GM19099 (cell line): ENCODE data around the gene PMEPA1.

ENCODE experiments used
- POLR2A ChIP-seq: IDR thresholded peaks from 3 replicates; pipeline ENCODE4 v1.6.1; 2011; ENCODE audit warnings: low read depth; ENCODE audit not compliant: insufficient read length; ENCODE audit errors: extremely low read depth

Gene PMEPA1

GRCh38 chr20:57718490-57719009 lies 8.7 kb upstream of the PMEPA1 start:
- TF ChIP-seq POLR2A, result no peak

GRCh38 chr20:57717797-57718196 lies 8.0 kb upstream of the PMEPA1 start:
- no peak for TF ChIP-seq POLR2A

DNA sequence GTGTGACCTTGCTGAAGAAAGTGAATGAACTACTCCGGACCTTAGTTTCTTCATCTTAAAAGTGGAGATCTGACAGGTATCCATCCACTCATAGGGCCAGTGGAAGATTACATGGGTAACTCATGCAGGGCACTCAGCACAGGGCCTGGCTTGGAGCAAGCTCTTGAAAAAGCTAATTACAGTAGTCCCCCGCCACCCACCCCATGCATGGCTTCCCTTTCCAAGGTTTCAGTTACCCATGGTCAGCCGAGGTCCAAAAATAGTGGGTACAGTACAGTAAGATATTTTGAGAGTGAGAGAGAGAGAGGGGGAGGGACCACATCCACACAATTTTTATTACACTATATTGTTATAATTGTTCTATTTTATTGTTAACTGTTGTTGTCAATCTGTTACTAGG lies 7.1 kb upstream of the PMEPA1 start:
- no peak for TF ChIP-seq POLR2A

GRCh38 chr20:57716202-57716601 lies 6.4 kb upstream of the PMEPA1 start:
- no peak for TF ChIP-seq POLR2A

DNA sequence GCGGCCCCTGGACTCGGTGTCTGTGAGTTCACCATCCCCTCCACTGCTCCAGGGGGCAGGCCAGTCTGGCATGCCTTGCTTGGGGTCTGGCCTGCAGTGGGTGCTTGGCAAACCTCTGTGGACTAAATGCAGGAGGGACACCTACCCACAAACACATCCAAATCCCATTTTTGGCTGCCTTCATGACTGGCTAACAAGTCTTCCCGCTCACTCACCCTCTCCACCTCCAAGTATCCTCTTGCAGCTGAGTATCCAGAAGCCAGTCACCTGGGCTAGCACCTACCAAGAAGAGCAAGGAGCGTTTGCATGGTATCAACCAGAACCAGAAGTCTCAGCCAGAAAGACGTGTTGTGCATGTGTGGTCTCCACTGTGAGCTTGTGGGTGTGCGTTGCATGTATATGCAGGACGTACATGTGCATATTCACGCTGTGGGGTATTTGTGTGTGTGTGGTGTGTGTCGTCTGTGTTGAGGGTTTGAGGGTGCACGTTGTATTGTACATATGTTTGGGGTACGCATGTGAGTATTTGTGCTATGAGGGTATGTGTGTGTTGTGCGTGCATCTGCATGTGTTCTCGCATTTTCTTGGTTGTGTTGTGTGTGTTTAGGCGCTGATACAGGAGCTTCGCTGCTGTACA lies 5.6 kb upstream of the PMEPA1 start:
- no peak for TF ChIP-seq POLR2A

- no peak for TF ChIP-seq POLR2A
Measured at GRCh38 chr20:57714409-57715267, 4.8 kb upstream of the PMEPA1 start.

DNA sequence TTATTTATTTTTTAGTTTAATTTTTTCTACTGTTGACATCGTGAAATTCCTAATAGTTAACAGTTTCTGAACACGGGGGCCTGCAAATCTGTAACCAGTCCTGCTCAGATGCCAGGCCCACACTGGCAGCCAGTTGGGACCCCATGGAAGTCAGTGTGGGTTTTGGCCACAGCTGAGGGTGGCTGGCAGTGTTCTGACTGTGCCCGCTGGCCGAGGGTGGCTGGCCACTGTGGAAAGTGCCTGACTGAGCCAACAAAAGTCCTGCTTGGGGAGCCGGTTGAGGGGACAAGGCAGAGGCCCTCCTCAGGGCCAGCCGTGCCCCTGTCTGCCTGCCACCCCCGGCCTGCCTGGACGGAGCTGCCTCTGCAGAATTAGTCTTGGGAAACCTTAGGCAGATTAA lies 4.1 kb upstream of the PMEPA1 start:
- no peak for TF ChIP-seq POLR2A

GRCh38 chr20:57713505-57713903 lies 3.7 kb upstream of the PMEPA1 start:
- no peak for TF ChIP-seq POLR2A

DNA sequence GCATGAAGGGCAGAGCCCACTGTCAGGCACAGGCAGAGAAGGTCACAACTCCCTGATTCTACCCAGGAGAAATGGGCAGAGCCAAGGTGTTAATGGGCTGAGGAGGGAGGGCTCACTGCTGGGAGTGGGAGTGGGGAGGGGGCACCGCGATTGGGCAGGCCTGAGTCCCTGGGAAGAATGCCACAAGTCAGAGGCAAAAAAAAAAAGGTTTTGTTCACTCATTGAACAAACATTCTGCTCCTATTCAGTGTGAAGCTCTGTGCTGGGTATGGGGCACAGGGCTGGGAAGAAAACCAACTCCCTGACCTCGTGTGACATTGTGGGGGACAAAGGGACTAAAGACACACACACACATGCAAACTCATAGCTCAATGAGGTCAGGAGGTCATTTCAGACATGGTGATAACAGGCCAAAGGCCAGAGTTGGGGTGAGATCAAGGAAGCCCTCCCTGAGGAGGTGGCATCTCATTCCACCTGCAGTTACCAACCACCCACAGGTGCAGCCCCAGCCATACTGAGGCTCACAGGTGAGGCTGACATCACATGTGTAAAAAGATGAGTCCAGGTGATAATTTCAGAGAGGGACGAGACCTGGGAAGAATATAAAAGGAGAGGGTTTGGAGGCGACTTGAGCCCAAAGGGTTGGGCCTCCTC lies 3.2 kb upstream of the PMEPA1 start:
- TF ChIP-seq POLR2A, result no peak

DNA sequence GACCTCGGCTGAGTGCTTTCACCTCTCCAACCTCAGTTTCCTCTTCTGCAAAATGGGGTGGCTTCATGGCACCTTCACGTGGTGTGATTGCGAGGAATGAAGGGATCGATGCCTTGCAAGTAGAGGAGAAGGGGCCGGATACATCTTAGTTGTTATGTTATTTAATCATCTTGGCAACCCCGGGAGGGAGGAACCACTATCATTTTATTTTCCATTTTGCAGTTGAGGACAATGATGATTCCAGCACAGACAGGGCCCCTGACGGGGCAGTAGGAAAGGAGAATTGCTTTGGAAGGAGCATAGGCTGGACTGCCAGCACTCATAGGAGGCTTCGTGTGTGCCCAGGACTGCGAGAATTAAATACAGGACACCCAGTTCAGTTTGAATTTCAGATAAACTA lies 2.5 kb upstream of the PMEPA1 start:
- no peak for TF ChIP-seq POLR2A

DNA sequence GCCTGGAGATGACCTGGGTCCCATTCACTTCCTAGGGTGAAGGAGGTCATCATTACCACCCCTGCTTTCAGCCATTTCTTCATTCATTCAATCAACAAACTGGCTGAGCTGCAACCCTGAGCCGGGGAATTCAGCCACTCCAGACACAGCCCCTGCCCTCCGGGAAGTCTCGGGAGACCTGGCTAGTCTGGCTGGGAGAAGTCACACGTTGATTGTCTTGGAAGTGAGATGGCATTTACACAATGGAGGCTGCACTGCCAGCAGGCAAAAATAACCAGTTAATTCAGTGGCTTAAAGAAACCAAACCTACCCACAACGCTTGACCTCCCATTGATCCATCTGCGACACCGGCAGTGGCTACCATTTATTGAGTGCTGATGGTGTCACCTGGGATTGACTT lies 2.0 kb upstream of the PMEPA1 start:
- TF ChIP-seq POLR2A, result no peak

DNA sequence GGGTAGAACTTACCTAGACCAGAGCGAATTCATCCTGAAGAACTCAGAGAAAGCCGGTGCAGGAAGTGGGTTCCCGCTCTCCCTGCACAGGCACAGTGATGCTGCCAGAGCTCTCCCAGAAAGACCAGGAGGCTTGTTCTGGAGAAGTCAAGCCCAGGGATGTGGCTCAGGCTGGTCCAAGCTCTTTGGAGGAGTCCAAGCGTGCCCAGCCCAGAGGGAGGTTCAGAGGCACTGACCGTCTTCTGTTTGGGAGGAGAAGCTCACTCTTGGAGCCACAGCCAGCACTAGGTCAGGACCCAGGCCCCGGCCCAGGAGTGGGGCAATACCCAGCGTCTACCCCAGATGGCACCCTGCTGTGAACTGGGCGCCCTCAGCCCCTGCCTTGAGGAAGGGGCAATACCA lies 1.5 kb upstream of the PMEPA1 start:
- no peak for TF ChIP-seq POLR2A

GRCh38 chr20:57710841-57711240 lies 1.0 kb upstream of the PMEPA1 start:
- no peak for TF ChIP-seq POLR2A

- TF ChIP-seq POLR2A, result no peak
Measured at GRCh38 chr20:57708694-57709673, 831 bp downstream of the PMEPA1 start.
